ENCODE measurements around the gene RGS6.

- TF ChIP-seq POLR2A (IDR thresholded peaks at IDR 0.05) = no peak
- no peak for TF ChIP-seq CTCF (IDR thresholded peaks at IDR 0.05)
These were observed 484.7 kb downstream of the RGS6 start for GRCh38 chr14:72416892-72417291.
